GM19452 (cell line): Measurements from ENCODE around the gene SMYD3.
"Not testable (repeated sequence)": the region's sequence is repeated elsewhere in the genome, so short reads cannot be mapped to it uniquely, and the experiment has no call there.

ENCODE experiments used
- ATAC-seq: cut with Tn5 transposase; IDR thresholded peaks from one replicate; pipeline ENCODE4 v1.9.1; 2021; ENCODE audit not compliant: unreplicated experiment

Gene SMYD3

GRCh38 chr1:245972476-245972875, 534.6 kb downstream of the SMYD3 start:
- ATAC-seq: no peak

DNA sequence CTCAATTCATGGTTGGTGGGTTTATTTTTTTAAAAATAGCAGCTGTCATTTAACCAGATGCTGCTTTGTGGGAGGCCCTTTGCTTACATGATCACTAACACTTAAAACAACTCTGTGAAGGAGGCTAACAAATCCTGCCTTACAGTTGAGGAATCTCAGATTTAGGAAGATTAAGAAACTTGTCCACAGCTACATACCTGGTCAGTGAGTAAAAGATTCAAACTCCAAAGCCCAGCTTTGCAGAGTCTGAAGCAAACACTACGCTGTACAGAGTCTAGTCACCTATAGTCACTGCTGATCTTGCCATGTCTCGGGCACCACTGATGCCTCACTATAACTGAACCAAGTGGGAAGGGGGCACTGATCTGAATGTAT, 535.4 kb downstream of the SMYD3 start:
- ATAC-seq: no peak

DNA sequence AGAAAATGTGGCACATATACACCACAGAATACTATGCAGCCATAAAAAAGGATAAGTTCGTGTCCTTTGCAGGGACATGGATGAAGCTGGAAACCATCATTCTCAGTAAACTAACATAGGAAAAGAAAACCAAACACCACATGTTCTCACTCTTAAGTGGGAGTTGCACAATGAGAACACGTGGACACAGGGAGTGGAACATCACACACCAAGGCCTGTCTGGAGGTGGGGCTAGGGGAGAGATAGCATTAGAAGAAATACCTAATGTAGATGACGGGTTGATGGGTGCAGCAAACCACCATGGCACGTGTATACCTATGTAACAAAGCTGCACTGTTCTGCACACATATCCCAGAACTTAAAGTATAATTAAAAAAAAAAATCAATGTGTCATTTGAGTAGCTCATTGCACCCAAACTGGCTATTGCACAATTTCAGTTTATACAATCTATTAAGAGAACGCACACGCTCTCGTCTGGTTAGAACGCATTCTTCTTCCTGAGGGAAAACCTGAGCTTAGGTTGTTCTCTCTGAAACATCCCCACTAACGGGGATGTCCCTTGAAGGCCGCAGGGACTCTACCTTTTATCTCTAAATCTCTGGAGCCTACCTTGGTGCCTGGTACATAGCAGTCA, 535.9 kb downstream of the SMYD3 start:
- not testable (repeated sequence) for ATAC-seq

- no peak for ATAC-seq
Observed at GRCh38 chr1:245969283-245969682, 537.8 kb downstream of the SMYD3 start.

- ATAC-seq: no peak
Observed at GRCh38 chr1:245968775-245969174, 538.3 kb downstream of the SMYD3 start.

DNA sequence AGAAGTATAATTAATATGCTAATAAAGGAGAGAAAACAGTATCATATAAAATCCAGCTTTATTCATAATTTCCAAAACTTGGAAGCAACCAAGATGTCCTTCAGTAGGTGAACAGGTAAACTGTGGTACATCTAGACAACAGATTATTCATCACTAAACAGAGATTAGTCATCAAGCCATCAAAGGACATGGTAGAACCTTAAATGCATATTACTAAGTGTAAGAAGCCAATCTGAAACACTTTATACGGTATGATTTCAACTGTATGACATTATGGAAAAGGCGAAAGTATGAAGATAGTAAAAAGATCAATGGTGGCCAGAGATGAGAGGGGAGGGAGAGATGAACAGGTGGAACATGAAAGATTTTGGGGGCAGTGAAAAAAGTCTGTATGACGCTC, 541.7 kb downstream of the SMYD3 start:
- no peak for ATAC-seq

DNA sequence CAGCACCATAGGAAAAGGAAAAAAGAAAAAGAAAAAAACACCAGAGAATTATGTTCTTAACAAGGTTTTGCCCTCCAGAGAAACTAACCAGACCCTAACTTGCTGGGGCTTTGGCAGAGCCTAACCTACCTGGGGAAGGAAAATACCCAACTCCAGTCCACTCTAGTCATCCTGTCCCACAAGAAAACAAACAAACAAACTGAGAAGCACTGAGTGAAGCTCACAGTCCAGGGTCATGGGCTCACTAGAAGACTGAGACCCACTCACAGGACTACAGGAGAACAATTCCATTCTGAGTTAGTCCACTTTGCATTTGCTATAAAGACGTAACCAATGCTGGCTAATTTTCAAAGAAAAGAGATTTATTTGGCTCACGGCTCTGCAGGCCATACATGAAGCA, 543.4 kb downstream of the SMYD3 start:
- no peak for ATAC-seq

GRCh38 chr1:245962453-245962852, 544.6 kb downstream of the SMYD3 start:
- ATAC-seq: no peak

GRCh38 chr1:245961137-245961540, 545.9 kb downstream of the SMYD3 start:
- no peak for ATAC-seq

DNA sequence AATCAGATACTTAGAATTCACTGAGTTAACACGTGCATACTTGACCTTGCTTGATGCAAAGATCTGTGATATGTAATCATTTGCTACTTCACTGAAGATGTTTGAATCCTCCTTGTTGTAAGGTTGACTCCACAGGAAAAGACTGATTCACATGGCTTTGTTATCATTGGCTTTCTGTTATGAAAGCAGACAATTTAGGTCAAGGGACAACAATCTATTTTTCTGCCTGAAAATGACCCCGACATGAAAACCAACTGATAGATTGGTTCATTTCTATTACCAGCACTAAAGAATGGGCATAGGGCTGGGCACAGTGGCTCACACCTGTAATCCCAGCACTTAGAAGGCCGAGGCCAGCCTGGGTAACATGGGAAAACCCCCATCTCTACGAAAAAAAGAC, 546.9 kb downstream of the SMYD3 start:
- ATAC-seq: no peak

- ATAC-seq: no peak
Observed at GRCh38 chr1:245958016-245958415, 549.1 kb downstream of the SMYD3 start.

- no peak for ATAC-seq
Observed at GRCh38 chr1:245957427-245957826, 549.7 kb downstream of the SMYD3 start.

GRCh38 chr1:245956225-245956624, 550.9 kb downstream of the SMYD3 start:
- ATAC-seq: no peak

- peak; percentile 48 for ATAC-seq
Observed at GRCh38 chr1:245953876-245954660, 553.0 kb downstream of the SMYD3 start.

GRCh38 chr1:245952383-245953026, 554.6 kb downstream of the SMYD3 start:
- ATAC-seq: peak; percentile 40

DNA sequence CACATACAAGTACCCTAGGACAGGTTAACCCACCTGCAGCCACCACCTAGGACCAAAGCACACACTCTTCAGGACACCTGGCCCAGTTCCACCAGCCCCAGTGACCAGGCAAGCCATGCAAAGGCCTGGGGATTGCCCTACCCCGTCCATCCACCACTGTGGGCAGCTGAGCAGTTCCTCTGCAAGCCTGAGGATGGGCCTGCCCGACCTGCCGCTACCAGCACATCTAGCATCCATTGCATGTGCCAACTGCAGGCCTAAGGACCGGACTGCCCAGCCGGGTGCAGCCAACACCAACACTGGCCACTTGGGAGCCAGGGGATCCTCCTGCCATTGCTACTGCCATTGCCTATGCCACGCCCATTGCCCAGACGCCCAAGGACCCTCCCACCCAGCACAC, 558.3 kb downstream of the SMYD3 start:
- ATAC-seq: no peak

DNA sequence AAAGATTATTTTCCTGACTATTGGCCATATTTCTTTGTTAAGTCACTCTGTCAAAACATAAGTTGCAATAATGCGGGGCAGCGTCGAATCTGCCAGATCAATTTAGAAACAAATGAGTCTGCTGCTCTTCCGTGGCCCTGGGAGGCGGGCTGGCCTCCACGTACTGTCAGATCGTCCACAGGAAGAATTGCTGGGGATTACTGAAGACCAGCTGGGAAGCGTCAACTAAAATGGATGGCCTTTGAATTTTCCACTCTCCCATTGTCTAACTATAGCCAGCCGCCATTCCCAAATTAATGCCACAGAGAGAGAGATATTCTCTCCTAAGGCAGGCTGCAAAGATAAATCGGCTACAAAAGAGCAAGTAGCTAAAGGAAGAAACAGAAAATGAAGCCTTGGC, 560.2 kb downstream of the SMYD3 start:
- no peak for ATAC-seq

- ATAC-seq: not testable (repeated sequence)
Observed at GRCh38 chr1:245945136-245945535, 561.9 kb downstream of the SMYD3 start.

DNA sequence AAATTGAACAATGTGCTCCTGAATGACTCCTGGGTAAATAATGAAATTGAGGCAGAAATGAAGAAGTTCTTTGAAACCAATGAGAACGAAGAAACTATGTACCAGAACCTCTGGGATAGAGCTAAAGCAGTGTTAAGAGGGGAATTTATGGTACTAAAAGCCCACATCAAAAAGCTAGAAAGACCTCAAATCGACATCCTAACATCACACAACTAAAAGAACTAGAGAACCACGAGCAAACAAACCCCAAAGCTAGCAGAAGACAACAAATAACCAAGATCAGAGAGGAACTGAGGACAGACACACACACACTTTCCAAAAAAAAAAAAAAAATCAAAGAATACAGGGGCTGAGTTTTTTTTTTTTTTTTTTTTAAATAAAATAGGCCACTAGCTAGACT, 564.2 kb downstream of the SMYD3 start:
- ATAC-seq: no peak

GRCh38 chr1:245941771-245942170, 565.3 kb downstream of the SMYD3 start:
- ATAC-seq: not testable (repeated sequence)

- no peak for ATAC-seq
Observed at GRCh38 chr1:245939756-245940345, 567.2 kb downstream of the SMYD3 start.

- no peak for ATAC-seq
Observed at GRCh38 chr1:245938046-245938435, 569.0 kb downstream of the SMYD3 start.
